GM20000 (cell line): ENCODE data around the gene TSPAN1.

Experiments used
- DNase-seq: peaks from one replicate; pipeline ENCODE4 v3.0.0; 2012; ENCODE audit warnings: low spot score
- CTCF ChIP-seq: IDR thresholded peaks from 2 replicates; pipeline ENCODE4 v1.5.1; 2012; ENCODE audit warnings: mild to moderate bottlenecking, control low read depth; ENCODE audit errors: extremely low read depth, missing control alignments

The TSPAN1 gene

GRCh38 chr1:46166521-46167462 lies 8.1 kb upstream of the TSPAN1 start:
- TF ChIP-seq CTCF, result peak; percentile 1
- DNase-seq, result peak; percentile 41

- no peak for DNase-seq
- no peak for TF ChIP-seq CTCF
These were observed 6.4 kb upstream of the TSPAN1 start for GRCh38 chr1:46168477-46168876.

- DNase-seq, result no peak
- TF ChIP-seq CTCF, result no peak
These were observed 5.0 kb upstream of the TSPAN1 start for GRCh38 chr1:46169811-46170454.

- no peak for TF ChIP-seq CTCF
- DNase-seq, result no peak
These were observed 3.5 kb upstream of the TSPAN1 start for GRCh38 chr1:46171351-46171750.

- no peak for DNase-seq
- no peak for TF ChIP-seq CTCF
These were observed 3.0 kb upstream of the TSPAN1 start for GRCh38 chr1:46171871-46172270.

- no peak for DNase-seq
- no peak for TF ChIP-seq CTCF
These were observed 2.6 kb upstream of the TSPAN1 start for GRCh38 chr1:46172321-46172720.

GRCh38 chr1:46173361-46173856 lies 1.5 kb upstream of the TSPAN1 start:
- TF ChIP-seq CTCF, result no peak
- DNase-seq, result no peak
